Measurements from ENCODE around the gene CDH2. TPM values are rescaled to one million over a fixed set of nuclear protein-coding genes. Genes with fewer than 3 reads are reported as not detected.

CDH2 gene
- total RNA-seq, 1 experiment from 2014 or later, result 36.2 TPM

- H3K4me3 Mint-ChIP-seq, result no peak overlapping the region
- Histone ChIP-seq H3T11ph (ENCODE audit: low read length) (no peak overlapping the region), H3K9me3 (ENCODE audit: control insufficient read depth, low read depth, low read length) (no peaks in the 10 kb centered on the region), H3K79me2 (ENCODE audit: insufficient read depth, low read length) (no peaks in the 10 kb centered on the region), H3K18ac (ENCODE audit: insufficient read length, low read depth, low read length) (no peak overlapping the region), H2BK120ac (ENCODE audit: low read depth, low read length, poor library complexity, severe bottlenecking) (no peak overlapping the region), H2BK12ac (ENCODE audit: insufficient read length, low read depth, low read length) (no peak overlapping the region), H3K27ac (ENCODE audit: insufficient read length, low read depth, low read length) (no peak overlapping the region), H2BK20ac (ENCODE audit: low read depth, low read length, poor library complexity, severe bottlenecking) (no peak overlapping the region), H3K4me1 (ENCODE audit: insufficient read depth, low read length) (no peaks in the 10 kb centered on the region), H3K4me2 (ENCODE audit: insufficient read depth, insufficient read length, low read length) (no peak overlapping the region), H4K20me1 (ENCODE audit: control insufficient read depth, insufficient read depth, insufficient read length) (no peaks in the 10 kb centered on the region), H3K9ac (ENCODE audit: extremely low read depth, insufficient read length, low read length) (no peak overlapping the region), H3K56ac (ENCODE audit: insufficient read length, low read depth, low read length) (no peak overlapping the region), H3K79me1 (ENCODE audit: insufficient read depth, low read depth, low read length, poor library complexity, severe bottlenecking) (no peaks in the 10 kb centered on the region), H3K23ac (ENCODE audit: insufficient read length, low read depth, low read length) (no peak overlapping the region), H2BK5ac (ENCODE audit: insufficient read length, low read length) (no peak overlapping the region), H4K8ac (replicated peaks; ENCODE audit: insufficient read length, low read depth, low read length) (no peak overlapping the region), H3K4ac (ENCODE audit: low read depth, low read length) (no peak overlapping the region), H3K23me2 (ENCODE audit: insufficient read length, low read depth, low read length, poor library complexity, severe bottlenecking) (no peaks in the 10 kb centered on the region), H4K91ac (ENCODE audit: insufficient read length, low read depth, low read length) (no peak overlapping the region), H2BK15ac (ENCODE audit: low read depth, low read length) (no peak overlapping the region), H2AFZ (ENCODE audit: low read length) (no peak overlapping the region), H3K27me3 (ENCODE audit: insufficient read depth, low read length) (no peaks in the 10 kb centered on the region), H3K14ac (ENCODE audit: insufficient read depth, low read length) (no peak overlapping the region), H2AK5ac (ENCODE audit: insufficient read length, low read length) (no peak overlapping the region), H4K5ac (ENCODE audit: insufficient read length, low read depth, low read length) (no peak overlapping the region)
- H3K4me1 Mint-ChIP-seq, result no peaks in the 10 kb centered on the region
- no peak for TF ChIP-seq CTCF (conservative IDR thresholded peaks at IDR 0.05)
- H3K27ac Mint-ChIP-seq, result 0 out of 7 replicates have a peak overlapping the region, but pooled peaks of 1 of the 3 experiments have one; percentile 36
- no peaks in the 10 kb centered on the region for H3K36me3 Mint-ChIP-seq (ENCODE audit: insufficient read depth in 1 of 3, low read depth in 3 of 3)
- H3K9me3 Mint-ChIP-seq, result no peaks in the 10 kb centered on the region; a peak in 1 of 5 replicates
- DNase-seq, result no peak
- no CpG with 5 or more reads among the region's 6 CpGs for WGBS (ENCODE audit: extremely low coverage, insufficient read length, low lambda C conversion rate)
- H3K27me3 Mint-ChIP-seq (ENCODE audit: low read depth), result no peaks in the 10 kb centered on the region
Measured at GRCh38 chr18:27942706-27943105, 234.2 kb downstream of the CDH2 start.
